Ammon's horn (tissue), 1 donor: Measurements from ENCODE around the gene OR10K1.
"Not testable (repeated sequence)": the region's sequence is repeated elsewhere in the genome, so short reads cannot be mapped to it uniquely, and the experiment has no call there.

Experiments used
- DNase-seq: peaks from one replicate; pipeline ENCODE4 v3.0.0-alpha.2; 2016; ENCODE audit warnings: low spot score

OR10K1 gene, protein sequence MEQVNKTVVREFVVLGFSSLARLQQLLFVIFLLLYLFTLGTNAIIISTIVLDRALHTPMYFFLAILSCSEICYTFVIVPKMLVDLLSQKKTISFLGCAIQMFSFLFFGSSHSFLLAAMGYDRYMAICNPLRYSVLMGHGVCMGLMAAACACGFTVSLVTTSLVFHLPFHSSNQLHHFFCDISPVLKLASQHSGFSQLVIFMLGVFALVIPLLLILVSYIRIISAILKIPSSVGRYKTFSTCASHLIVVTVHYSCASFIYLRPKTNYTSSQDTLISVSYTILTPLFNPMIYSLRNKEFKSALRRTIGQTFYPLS

GRCh38 chr1:158461534-158461933, at the start of gene OR10K1:
TSS of gene OR10K1 (plus strand) at chr1:158461834. CDS start at chr1:158465562, 3,728 bp downstream.
- no peak for DNase-seq

GRCh38 chr1:158414651-158415345, 46.8 kb upstream of the OR10K1 start:
- DNase-seq: no peak

DNA sequence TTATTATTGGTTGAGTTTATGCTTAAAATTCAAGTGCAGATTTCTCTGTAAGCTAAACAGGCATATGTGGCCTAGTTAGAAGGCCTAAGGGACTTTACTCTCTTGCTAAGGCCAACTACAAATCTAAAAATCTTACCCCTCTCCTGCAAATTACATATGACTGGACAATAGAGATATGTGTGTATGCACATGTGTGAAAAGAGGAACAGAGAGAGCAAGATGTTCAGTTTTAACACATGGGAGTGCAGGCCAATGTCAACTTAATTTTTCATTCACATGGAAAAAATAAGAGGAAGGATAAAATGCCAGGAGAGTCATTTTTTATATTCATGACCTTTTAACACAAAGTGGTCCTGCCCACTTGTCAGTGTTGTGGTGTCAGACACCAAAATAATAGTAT, 44.0 kb upstream of the OR10K1 start:
- DNase-seq: no peak

- no peak for DNase-seq
These were observed 39.4 kb upstream of the OR10K1 start for GRCh38 chr1:158422212-158422611.

DNA sequence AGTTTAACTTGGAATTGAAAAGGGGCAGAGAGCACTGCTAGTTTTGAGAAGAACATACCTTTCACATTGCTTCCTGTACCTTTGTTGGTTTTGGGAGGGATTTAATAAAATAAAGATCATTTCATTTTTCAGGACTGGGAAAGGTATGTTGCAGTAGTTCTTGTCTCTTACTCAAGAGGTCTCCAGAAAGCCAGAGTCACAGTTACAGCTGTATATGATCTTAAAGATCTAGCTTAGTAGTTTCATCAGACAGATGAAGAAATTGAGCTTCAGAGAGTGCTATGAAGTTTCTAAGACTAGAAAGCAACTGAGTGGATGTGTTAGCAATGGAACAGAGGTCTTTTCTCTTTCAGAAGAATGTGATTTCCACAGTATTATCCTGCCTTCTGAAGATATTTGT, 36.6 kb upstream of the OR10K1 start:
- DNase-seq: no peak

GRCh38 chr1:158426137-158426536, 35.5 kb upstream of the OR10K1 start, which contains the start of gene OR10K2:
TSS of gene OR10K2 (minus strand) at chr1:158426237. CDS start at chr1:158420866, 5,371 bp downstream.
- DNase-seq: no peak

GRCh38 chr1:158430163-158430562, 31.5 kb upstream of the OR10K1 start:
- DNase-seq: not testable (repeated sequence)

GRCh38 chr1:158434741-158435140, 26.9 kb upstream of the OR10K1 start:
- DNase-seq: no peak

DNA sequence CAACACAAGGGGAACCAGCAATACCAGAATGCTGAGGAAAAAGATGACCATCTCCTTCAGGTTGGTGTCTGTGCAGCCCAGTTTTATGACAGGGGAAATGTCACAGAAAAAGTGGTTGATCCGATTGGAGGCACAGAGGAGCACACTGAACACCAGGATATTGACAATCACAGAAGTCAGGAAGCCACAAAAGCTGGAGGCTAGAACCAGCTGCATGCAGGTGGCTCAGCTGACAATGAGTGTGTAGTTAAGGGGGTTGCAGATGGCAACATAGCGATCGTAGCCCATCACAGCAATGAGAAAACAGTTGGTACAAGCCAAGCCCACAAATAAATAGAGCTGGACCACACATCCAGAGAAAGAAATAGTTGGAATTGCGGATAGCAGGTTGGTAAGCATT, 16.3 kb upstream of the OR10K1 start:
- DNase-seq: no peak

DNA sequence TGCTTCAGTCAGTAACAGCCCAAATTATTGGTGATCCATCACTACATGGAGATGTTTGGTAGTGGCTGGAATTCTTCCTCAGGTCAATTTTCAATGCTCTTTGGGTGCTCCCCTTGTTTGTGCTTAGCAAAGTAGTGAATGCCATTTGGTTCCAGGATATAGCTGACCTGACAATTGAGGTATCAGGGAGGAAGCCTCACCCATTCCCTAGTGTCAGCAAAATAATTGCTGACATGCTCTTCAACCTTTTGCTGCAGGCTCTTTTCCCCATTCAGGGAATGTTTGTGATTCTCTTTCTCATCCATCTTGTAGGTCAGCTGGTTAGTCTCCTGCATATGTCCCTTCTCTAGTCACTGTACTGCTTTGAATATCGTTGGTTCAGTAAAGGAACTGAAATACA, 7.1 kb upstream of the OR10K1 start:
- DNase-seq: no peak

GRCh38 chr1:158457246-158457645, 4.4 kb upstream of the OR10K1 start:
- no peak for DNase-seq

DNA sequence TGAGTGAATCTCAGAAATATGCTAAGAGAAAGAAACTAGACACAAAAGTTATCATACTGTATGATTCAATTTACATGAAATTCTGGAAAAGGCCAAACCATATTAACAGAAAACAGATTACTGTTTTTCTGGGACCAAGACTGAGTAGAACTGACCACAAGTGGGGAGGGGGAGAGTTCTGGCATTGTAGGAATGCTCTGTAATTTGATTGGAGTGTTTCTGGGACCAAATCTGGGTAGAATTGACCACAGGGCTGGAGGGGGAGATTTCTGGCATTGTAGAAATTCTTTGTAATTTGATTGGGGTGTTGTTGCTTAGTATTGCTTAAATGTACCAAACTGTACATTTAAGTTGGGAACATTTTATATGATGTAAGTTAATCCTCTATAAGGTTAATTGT, 3.4 kb upstream of the OR10K1 start:
- no peak for DNase-seq

- DNase-seq: no peak
These were observed 10.3 kb downstream of the OR10K1 start, which contains the start of gene OR10R2 for GRCh38 chr1:158471920-158472319. TSS of gene OR10R2 (plus strand) at chr1:158472220. CDS start at chr1:158472326, 106 bp downstream.

DNA sequence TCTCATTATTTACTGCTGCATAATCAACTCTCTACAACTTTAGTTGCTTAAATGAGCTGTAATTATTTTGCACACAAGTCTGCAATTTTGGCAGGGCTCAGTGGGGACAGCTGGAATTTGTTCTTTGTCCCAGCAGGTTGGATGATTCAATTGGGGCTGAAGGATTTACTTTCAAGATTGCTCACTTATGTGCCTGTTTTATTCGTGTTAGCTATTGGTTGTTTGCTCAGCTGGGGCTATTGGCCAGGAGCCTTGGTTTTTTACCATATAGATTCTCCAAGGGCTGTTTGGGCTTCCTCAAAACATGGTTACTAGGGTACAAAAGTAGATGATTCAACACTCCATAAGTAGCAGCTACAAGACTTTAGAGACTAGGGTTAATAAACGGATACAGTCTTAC, 23.8 kb downstream of the OR10K1 start:
- DNase-seq: no peak

GRCh38 chr1:158491316-158491715, 29.7 kb downstream of the OR10K1 start:
- DNase-seq: no peak

DNA sequence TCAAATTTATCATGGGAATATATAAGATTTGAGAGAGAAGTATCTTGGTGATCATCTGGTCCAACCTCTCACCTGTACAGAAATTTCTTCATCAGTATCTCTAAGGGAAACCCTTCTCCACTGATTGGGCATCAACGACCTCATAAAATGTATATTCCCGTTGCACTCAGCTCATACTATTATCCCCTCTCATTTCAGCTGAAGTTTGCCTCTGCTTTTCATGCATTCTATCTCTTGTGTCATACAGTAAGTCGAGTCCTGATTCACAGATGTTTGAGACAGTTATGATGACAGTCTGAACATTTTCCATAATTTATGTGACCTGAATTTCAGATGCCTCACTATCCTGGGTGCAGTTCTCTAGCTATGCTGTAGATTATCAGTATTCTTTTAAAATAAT, 31.4 kb downstream of the OR10K1 start:
- no peak for DNase-seq

- no peak for DNase-seq
These were observed 33.2 kb downstream of the OR10K1 start for GRCh38 chr1:158494796-158495195.

DNA sequence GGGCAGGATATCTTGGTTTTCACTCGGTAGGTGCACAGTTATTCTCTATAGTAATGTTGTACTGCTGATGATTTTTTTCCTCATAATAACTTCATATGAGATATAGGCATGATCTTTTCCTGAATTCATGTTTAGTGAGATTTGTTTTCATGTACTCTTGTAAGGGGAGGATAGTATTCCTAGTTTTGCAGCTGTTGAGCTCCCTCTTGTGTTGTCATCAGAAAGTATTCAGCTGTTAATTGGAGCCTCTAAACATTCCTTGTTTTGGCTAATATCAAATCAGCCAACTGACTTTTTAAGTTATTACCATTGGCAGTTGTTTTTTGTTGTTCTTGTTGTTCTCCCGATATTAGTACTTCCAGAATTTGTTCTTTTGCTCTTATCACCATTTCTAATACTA, 34.7 kb downstream of the OR10K1 start:
- peak; percentile 45 for DNase-seq

DNA sequence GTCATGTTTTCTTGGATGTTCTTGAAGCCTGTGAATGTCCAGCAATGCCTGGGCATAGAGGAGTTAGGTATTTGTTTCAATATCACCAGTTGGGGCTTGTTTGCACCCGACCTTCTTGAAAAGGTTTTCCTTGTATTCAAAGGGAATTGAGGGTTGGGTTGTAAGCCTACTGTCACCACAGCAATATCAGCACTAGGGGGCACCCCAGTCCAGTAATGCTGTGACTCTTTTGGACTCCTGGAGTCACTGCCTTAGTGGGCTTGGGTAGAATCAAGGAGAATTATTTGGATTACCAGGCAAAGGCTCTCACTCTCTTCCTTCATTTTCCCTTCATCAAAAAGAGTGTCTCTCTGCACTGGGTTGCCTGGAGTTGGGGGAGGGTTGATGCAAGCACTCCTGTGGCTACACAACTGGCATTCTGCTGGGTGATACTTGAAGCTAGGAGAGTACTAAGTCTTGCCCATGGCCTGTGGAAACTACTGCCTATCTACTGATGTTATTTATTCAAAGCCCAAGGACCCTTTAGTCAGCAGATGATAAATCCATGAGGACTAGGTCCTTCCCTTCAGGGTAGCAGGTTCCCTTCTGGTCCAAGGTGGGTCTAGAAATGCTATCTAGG, 44.8 kb downstream of the OR10K1 start:
- no peak for DNase-seq

DNA sequence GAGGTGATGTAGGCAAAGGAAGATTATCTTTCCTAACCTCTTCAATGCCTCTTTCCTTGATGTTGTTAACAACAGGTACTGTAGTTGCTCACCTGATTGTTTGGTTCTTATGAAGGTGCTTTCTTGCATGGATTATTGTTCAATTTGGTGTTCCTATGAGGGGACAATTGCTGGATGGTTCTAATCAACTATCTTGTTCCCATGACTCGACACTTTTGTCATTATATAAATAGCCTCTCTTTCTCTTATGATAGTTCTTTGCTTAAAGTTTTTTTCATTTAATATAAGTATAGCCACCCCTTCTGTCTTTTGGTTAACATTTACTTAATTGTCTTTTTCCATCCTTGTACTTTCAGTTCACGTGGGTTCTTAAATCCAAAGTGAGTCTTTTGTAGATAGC, 45.9 kb downstream of the OR10K1 start:
- no peak for DNase-seq

DNA sequence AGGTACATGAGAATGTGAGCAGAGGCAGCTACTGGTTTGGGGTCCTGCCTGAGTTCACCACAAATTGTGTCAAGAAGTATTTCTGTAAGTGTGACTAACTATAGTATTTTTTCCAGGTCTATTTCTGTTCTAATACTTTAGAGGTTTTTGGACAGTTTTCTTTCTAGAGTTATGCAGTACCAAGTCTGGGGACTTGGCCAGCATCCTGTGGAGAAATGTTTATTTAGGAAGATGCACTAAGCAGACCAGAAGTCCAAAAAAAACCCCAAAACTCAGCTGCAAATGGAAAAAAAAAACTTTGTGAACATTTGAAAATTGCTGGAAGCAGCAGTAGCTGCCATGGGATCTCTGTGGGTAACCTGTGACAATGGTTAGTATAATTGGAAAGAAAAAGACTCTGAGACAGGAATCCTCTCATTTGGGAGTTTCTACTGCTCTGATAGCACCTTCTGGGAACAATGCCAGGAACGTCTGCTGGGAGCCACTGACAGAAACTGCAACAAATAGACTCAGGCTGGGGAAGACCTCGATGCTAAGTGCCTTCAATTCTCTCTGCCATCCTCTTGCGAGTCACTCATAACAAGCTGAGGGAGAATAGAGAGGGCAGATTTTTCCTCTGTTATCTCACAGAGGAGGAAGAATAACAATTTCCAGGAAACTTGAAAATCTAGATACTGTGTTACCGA, 48.0 kb downstream of the OR10K1 start:
- no peak for DNase-seq

GRCh38 chr1:158516966-158517365, 55.3 kb downstream of the OR10K1 start:
- DNase-seq: peak; percentile 13
